Stimulated activated CD8-positive, alpha-beta memory T cell treated with anti-CD3 and anti-CD28 coated beads, Interleukin-4, amount 100 ng/mL, for 24 hours (primary cell): ENCODE data around the gene ADAMTS13.
"Not testable (repeated sequence)": the region's sequence is repeated elsewhere in the genome, so short reads cannot be mapped to it uniquely, and the experiment has no call there.

Experiments used
- DNase-seq: peaks from one replicate; pipeline ENCODE4 v3.0.0-alpha.2; 2020; ENCODE audit warnings: low read depth

The ADAMTS13 gene

DNA sequence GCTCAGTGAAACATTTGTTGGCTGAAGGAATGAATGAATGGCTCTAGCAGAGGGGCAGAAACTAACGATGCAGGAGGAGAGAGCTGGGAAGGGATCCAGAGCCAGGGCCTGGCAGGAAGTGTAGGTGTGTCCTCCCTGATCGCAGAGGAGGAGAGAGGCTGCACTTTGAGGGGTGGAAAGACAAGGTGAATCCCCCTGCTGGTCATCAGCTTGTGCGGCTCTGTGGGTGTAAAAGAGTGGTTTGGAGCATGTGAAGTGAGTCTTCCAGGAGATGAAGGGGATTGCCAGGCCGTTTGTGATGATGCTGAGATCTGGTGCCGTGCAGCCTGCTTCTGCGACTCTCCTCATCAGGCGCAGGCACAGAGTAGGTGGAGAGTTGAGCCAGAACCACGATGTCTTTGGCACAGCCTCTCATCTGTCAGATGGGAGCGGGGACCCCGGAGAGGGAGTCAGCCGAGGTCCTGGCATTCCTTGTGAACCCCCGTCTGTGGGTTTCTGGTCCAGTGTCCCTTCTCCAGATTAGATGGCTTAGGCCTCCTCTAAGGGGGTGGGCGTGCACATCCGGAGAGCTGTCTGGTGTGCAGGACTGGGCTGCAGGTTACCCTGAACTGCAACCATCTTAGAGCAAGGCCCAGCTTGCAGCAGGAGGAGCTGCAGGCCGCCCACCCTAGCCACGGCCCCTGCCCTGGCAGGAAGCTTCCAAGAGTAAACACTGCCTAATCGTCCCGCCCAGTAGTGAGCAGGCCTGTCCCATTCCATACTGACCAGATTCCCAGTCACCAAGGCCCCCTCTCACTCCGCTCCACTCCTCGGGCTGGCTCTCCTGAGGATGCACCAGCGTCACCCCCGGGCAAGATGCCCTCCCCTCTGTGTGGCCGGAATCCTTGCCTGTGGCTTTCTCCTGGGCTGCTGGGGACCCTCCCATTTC lies at the start of gene ADAMTS13:
Gene ADAMTS13 (plus strand): TSS at position 753 of the 928 bp plus-strand sequence. CDS start 77 bp downstream, at position 830.
- DNase-seq = peak; percentile 32

DNA sequence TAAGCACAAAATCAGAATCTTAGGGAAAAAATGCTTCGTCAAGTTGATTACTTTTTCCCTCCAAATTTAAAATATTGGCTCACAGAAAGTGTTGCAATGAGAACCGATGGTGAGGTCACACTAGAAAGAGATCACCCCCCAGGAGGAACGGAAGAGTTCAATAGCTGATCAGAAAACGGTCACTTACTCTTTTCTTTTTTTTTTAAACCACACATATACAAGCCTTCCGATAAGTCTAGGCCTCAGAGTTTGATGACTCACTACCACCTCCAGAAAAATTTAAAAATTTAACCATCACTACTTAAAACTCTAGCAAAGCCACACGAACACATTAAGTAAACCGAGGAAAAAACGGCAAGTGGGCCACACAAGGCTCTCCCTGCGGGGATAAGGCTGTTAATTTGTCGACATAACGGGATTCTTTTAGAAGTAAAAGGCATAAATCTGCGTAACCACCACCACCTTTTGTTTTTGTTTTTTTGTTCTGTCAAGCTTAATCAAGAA lies 47.5 kb upstream of the ADAMTS13 start:
- DNase-seq = no peak

DNA sequence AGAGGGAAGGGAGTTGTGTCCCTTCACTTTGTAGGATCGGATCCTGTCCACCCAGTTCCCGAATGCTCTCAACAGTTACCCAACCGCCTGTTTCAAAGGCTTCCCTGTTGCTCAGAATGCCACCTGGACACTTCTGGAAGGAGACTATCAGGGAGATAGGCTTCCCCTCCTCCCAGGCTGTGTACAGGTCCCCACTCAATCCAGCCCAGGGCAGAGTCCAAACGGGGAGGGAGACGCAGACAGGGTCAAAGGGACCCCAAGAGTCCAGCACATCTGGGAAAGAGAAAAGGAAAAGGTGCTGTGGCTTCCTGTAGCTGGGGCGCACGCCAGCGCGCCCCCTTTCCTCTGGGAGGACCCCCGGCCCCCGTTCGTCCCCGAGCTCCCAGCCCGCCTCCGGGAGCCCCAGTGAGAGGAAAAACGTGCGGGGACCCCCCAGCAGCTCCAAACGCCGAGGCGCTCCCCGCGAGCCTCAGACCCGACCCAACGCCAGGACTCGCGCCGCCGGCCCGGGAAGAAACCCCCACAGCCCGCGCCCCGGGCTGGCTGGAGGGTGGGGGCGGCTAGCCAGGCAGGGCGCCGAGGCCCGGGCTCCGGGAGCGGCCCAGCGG lies 46.9 kb upstream of the ADAMTS13 start:
- DNase-seq = no peak

DNA sequence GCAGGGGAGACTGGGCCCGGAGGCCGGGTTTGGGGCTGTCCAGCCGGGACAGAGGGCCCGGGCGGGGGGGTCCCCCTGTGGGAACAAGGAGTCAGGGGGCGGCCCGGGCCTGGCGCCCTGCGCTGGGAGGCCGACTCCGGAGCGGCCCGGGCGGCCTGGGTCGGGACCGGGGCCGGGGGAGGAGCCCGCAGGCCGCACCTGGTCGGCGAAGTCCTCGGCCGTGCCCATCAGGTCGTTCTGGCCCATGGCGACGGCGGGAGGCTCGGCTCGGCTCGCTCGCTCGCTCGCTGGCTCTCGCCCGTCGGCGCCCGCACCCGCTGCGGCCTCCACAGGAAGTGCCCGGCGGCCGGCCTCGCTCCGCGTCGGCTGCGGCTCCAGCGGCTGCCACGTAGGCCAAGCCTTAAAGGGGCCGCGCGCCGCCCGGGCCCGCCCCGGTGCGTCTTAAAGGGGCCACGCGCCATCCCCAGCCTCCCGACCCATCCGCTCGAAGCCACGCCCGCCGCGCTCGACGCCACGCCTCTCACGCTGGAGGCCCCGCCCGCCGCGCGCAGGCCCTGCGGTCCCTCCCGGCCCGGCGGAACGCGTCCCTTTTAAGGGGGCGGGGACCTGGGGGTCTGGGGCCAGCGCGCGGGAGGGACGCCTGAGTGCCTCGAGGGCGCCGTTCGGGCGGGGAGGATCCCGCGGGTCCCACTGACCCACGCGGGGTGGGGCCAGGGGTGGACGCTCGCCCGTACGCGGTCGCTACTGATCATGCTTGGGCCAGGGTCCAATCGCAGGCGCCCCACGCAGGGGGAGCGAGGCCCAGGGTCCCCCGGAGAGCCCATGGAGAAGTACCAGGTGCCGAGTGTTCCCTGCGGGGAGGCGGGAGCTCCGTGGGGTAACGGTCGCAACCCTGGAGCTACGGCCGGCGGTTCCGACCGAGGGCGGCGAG lies 46.2 kb upstream of the ADAMTS13 start, which contains the start of the genes STKLD1 and SURF4:
Gene STKLD1 (plus strand): TSS at position 643 of the 931 bp plus-strand sequence. CDS start 108 bp downstream, at position 751.
Gene SURF4 (minus strand): TSS at position 337 of the 931 bp plus-strand sequence. CDS start 91 bp downstream, at position 246.
- peak; percentile 93 for DNase-seq

DNA sequence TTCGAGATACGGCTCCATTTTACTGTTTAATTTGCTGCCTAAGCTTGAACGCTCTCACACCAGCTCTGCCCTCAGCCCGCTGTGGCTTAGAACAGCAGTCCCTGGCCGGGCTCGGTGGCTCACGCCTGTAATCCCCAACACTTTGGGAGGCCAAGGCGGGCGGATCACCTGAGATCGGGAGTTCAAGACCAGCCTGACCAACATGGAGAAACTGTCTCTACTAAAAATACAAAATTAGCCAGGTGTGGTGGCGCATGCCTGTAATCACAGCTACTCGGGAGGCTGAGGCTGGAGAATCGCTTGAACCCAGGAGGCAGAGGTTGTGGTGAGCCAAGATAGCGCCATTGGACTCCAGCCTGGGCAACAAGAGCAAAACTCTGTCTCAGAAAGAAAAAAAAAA lies 44.9 kb upstream of the ADAMTS13 start:
- DNase-seq = not testable (repeated sequence)

DNA sequence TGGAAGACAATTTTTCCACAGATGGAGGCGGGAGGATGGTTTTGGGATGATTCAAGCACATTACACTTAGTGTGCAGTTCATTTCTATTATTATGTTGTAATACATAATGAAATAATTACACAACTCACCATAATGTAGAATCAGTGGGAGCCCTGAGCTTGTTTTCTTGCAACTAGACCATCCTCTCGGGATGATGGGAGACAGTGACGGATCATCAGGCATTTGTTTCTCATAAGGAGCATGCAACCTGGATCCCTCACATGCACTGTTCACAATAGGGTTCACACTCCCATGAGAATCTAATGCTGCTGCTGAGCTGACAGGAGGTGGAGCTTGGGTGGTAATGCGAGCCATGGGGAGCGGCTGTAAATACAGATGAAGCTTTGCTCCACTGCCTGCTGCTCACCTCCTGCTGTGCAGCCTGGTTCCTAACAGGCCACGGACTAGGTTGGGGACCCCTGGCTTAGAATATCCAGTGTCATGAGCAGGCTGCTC lies 44.4 kb upstream of the ADAMTS13 start:
- DNase-seq = no peak

DNA sequence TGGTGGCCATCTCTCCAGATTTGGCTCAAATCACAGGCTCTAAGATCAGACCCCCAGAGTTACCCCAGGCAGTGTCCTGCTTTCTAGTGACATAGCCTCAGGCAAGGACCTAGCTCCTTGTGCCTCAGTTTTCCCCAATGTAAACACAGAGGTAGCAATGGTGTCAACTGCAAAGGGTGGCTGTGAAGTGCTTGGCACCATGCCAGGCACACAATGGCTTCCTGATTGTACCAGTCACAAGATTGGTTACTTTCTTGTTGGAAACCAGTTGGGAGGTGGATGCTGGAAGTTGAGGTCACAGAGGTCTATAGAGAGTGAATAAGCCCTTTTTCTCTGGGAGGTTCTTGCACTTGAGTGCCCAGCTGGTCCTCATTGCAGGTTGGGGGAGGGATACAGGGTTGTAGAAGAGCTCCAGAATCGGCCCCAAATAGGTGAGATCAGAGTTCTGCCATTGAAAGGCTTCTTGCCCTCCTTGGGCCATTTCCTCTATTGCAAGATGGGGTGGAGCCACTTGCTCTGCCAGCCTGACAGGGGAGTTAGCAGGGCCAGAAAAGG lies 43.7 kb upstream of the ADAMTS13 start:
- no peak for DNase-seq

DNA sequence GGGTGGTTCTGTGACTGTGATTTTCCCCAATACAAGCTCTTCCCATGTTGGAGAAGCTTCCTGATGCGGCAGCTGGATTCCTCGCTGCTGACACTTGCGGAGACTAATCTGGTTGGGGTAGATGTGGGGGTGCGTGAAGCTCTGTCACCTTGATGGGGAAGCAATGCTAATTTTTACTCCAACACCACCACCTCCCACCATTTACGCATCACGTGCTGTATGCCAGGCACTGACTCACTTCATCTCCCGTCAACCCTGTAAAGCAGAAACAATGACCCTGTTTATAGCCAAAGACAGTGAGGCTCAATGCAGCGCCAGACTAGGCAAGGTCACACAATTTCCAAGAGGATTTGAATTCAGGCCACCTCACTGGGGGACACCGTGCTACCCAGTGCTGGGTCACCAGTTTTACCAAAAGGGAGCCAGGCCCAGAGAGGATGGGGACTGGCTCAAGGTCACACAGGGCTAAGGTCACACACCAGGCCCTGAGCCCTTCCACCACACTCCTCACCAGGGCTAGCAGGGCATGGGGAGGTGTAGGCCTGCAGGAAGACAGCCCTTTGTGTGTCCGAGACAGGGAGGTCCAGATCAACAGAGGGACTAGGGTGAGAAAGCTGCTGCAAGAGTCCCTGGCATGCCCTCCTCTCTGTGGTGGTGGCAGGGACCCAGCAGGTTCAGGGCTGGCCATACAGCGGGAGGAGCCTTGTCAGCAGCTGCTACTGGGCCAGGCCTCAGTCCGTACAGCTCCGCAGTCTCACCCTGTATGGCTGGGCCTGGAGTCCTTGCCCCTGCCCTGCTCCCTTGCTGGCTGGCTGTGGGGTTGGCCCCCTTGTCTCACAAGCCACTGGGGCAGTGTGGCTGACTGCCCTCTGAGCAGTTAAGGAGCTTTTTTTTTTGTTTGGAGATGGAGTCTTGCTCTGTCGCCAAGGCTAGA lies 42.7 kb upstream of the ADAMTS13 start:
- DNase-seq = no peak

DNA sequence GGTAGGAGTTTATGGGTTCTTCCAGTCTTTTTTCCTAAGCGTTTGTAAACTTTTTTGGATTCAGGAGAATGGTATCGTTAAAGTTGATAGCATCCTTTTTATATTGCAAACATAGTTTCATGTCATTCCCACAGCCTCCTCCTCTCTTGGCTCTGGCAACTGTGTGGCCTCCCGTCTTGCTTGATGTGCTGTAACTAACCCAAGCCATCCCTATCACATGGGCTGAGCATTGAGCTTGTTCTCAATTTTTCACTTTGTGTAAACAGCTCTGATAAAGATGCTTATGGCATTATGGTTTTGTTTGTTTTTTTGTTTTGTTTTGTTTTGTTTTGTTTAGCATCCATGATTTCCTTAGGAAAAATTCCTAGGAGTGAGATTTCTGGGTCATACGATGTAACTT lies 41.4 kb upstream of the ADAMTS13 start:
- no peak for DNase-seq

DNA sequence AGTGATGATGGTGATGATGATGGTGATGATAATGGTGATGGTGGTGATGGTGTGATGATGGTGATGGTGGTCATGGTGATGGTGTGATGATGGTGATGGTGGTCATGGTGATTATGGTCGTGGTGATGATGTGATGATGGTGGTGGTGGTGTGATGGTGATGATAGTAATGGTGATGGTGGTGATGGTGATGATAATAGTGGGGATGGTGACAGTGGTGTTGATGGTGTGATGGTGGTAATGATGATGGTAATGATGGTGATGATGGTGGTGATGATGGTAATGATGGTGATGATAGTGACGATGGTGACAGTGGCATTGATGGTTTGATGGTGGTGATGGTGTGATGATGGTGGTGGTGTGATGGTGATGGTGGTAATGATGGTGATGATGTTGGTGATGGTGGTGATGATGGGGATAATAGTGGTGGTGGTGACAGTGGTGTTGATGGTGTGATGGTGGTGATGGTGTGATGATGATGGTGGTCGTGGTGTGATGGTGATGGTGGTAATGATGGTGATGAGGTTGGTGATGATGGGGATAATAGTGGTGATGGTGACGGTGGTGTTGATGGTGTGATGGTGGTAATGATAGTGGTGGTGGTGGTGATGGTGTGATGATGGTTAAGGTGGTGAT lies 39.5 kb upstream of the ADAMTS13 start:
- no peak for DNase-seq

DNA sequence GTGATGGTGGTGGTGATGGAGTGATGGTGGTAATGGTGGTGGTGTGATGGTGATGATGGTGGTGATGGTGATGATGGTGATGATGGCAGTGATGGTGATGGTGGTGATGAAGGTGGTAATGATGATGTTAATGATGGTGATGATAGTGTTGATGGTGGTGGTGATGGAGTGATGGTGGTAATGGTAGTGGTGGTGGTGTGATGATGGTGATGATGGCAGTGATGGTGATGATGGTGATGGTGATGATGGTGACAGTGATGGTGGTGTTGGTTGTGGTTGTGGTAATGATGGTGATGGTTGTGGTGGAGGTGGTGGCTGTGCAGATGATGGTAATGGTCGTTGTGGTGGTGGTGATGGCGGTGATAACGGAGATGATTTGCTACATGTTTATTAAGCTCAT lies 38.7 kb upstream of the ADAMTS13 start:
- no peak for DNase-seq

DNA sequence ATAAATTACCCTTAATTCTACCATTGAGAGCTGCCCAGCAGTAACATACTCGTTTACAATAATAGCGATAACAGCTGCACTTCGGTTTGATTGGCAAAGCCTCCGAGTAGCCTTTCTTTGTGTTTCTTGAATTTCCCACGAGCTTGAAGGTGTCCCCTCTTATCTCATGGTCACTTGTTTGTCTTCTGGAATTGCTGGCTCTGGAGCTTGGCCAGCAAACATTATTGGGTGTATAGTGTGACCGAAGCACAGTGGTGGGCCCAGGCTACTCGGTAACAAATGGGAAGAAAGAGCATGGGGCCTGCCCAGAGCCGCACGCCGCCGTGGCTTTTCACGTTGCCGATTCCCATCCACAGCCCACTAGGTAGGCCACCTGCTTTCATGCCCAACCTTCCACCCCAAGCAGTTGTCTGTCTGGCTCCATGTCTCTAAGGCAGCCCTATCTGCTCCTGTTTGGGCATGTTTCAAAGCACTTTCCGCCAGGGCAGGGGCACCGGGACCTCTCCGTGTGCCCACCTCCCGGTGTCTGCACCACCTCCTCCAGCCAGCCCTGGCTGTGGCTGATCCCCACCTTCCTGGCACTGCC lies 37.3 kb upstream of the ADAMTS13 start:
- DNase-seq = no peak

DNA sequence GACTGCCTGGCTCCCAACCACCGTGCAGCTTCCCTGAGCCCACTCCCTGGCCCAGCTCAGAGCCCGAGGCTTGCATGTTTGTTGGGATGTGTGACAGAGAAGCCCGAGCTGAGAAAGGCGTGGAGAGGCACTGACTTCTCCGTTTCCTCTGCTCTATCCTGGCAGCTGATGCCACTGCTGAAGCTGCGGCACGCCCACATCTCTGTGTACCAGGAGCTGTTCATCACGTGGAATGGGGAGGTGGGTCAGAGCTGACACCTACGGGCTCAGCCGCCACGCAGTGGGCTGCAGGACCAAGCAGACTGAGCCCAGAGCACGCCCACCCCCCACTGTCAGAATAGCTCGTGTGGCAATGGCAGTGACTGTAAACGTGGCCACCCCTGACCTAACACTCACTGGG lies 36.7 kb upstream of the ADAMTS13 start:
- no peak for DNase-seq

DNA sequence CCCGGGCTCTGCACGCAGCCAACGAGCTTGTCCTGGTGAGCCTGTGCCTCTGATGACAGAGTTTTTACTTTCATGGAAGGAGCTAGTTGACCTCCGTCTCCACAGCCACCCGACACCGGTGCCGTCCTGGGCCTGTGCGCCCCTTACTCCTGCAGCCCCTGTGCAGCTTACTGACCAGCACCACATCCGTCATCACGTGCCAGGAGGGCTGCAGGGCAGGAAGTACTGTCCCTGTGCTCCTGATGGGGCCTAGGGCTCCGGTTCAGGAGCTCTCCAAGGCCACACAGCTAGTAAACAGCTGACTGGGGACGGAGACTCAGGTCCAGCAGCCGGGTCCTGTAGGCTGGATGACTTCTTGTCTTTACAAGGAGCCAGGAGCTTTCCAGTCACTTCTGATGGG lies 35.8 kb upstream of the ADAMTS13 start:
- no peak for DNase-seq

DNA sequence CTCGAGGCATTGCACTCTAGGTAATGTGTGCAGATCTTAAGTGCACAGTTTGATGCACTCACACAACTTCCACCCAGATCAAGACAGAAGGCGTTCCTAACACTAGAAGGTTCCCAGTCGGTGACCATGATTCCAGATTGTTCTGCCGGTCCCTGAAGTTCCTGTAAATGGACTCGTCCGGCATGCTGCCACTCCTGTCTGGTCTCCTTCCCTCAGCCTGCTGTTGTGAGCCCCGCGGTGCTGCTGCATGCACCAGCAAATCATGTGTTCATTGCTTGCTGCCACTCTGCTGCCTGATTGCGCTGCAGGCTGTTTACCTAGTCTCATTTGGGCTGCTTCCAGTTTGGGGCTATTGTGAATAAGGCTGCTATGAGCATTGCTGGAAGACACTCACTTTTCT lies 34.5 kb upstream of the ADAMTS13 start:
- DNase-seq = no peak

DNA sequence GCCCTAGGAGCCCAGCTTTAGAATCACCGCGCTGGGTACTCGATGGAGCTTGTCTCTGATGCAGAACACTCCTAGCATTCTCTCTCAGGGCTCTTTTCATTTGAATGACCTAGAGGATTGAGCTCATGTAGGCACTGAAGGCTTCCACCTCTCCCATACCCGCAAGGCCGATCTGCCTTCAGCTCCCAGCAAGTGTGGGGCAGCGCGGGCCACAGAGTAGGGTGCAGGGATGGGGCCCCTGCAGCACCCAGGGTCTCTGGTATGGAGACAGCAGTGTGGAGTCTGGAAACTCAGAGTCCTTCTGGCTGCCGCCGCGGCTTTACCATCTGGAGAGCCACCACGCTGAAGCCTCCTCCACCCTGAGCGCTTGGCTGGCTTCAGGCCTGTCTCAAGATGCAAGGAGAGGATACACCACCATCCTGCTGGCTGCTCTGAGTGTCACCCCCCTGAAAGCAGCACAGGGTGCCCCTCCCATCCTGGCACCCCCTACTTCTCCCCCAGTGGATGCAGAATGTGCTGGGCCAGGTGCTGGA lies 33.1 kb upstream of the ADAMTS13 start:
- no peak for DNase-seq

DNA sequence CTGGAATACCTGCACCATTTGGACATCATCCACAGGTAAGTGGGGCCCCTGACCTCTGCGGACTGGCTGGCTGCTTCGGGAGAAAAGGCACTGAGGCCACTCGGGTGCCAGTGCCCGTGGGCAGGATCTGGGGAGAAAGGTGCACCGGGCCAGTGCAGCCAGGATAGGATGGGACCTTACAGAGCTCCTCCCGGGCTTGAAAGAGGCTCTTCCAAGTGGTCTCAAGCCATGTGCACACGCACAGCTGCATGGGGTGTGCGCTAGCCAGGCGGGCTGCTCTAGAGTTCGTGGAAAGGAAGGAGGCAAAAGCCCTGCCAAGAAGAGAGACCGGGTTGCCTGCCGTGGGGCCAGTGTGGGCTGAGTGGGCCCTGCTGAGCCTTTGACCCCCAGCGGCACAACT lies 32.6 kb upstream of the ADAMTS13 start:
- DNase-seq = no peak

DNA sequence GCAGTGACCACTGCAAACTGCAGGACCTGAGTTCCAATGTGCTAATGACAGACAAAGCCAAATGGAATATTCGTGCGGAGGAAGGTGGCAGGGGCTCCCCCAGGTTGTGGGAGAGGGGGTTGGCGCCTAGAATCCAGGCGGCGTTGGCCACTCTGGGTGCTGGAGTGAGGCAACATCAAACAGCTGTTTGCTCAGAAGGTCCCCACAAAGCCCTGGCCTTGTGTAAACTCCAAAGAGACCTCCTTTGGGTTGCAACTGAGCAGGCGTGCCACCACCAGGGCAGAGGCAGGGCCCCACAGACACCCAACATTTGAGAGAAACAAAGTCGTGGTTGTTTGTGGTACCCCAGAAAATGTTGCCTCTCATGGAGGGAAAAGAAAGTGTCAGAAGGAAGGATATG lies 31.5 kb upstream of the ADAMTS13 start:
- no peak for DNase-seq

DNA sequence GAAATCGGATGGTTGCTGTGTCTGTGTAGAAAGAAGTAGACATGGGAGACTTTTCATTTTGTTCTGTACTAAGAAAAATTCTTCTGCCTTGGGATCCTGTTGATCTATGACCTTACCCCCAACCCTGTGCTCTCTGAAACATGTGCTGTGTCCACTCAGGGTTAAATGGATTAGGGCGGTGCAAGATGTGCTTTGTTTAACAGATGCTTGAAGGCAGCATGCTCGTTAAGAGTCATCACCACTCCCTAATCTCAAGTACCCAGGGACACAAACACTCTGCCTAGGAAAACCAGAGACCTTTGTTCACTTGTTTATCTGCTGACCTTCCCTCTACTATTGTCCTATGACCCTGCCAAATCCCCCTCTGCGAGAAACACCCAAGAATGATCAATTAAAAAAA lies 30.7 kb upstream of the ADAMTS13 start:
- DNase-seq = not testable (repeated sequence)
